Measurements from ENCODE around the gene CCR1.

DNA sequence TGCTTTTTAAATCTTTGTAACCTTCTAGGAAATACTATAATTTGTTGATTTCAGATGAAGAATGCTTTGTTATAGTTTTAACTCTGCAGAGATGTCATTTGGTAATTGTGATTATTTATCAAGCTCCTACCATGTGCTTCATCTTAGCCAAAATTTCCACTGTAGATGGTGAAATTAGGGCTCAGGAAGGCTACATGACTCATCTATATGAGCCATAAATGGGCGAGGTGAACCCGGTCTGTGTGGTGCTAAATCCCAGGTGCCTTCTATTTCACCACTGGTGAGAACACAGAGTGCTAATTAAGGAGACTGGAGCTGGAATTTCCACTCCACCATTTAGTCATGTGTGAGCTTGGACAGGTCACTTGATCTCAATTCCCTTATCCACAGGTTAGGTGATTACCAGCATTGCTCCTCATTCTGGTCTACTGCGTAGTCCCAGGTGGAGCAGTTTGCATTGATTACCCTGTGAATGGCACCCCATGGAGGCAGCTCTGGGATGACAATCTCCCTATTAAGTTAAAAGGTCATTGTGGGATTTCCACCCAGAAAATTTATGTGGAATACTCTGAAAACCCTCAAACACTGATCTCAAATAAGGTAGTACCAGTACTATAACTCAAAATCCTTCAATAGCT is 31.3 kb upstream of the CCR1 start:
- TF ChIP-seq, protein P1, sequence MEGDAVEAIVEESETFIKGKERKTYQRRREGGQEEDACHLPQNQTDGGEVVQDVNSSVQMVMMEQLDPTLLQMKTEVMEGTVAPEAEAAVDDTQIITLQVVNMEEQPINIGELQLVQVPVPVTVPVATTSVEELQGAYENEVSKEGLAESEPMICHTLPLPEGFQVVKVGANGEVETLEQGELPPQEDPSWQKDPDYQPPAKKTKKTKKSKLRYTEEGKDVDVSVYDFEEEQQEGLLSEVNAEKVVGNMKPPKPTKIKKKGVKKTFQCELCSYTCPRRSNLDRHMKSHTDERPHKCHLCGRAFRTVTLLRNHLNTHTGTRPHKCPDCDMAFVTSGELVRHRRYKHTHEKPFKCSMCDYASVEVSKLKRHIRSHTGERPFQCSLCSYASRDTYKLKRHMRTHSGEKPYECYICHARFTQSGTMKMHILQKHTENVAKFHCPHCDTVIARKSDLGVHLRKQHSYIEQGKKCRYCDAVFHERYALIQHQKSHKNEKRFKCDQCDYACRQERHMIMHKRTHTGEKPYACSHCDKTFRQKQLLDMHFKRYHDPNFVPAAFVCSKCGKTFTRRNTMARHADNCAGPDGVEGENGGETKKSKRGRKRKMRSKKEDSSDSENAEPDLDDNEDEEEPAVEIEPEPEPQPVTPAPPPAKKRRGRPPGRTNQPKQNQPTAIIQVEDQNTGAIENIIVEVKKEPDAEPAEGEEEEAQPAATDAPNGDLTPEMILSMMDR (IDR thresholded peaks at IDR 0.05; ENCODE audit: low read depth, low read length, poor library complexity, severe bottlenecking): no peak
- no peak for TF ChIP-seq EZH2phosphoT487 (IDR thresholded peaks at IDR 0.05; ENCODE audit: borderline replicate concordance, low read length)
